Prostate gland (tissue), 2 donors: ENCODE results near the gene RCAN2.

Source experiments
- POLR2A ChIP-seq: fragments of 450-650 bp; IDR thresholded peaks from one replicate; pipeline ENCODE4 v1.6.1; 2016; ENCODE audit warnings: antibody characterized with exemption, mild to moderate bottlenecking
- TF ChIP-seq, protein P1 (sequence below), 4 experiments: fragments of 200-600 bp in 2 of 4; fragments of 450-650 bp in 2 of 4; sonication (generic) in 2 of 4; IDR thresholded peaks; 1 replicate in 3 of 4; 2 replicates in 1 of 4; pipeline ENCODE4 v1.5.1; 2016 to 2019; ENCODE audit warnings: antibody characterized with exemption in 4 of 4, mild to moderate bottlenecking in 2 of 4, moderate library complexity in 2 of 4

GRCh38 chr6:46411456-46412197 lies 79.6 kb downstream of the RCAN2 start:
- TF ChIP-seq, protein P1, sequence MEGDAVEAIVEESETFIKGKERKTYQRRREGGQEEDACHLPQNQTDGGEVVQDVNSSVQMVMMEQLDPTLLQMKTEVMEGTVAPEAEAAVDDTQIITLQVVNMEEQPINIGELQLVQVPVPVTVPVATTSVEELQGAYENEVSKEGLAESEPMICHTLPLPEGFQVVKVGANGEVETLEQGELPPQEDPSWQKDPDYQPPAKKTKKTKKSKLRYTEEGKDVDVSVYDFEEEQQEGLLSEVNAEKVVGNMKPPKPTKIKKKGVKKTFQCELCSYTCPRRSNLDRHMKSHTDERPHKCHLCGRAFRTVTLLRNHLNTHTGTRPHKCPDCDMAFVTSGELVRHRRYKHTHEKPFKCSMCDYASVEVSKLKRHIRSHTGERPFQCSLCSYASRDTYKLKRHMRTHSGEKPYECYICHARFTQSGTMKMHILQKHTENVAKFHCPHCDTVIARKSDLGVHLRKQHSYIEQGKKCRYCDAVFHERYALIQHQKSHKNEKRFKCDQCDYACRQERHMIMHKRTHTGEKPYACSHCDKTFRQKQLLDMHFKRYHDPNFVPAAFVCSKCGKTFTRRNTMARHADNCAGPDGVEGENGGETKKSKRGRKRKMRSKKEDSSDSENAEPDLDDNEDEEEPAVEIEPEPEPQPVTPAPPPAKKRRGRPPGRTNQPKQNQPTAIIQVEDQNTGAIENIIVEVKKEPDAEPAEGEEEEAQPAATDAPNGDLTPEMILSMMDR (IDR thresholded peaks at IDR 0.05), result no peak
- TF ChIP-seq POLR2A, result no peak
